ENCODE data around the gene POU5F1.
"Not testable (repeated sequence)": the region's sequence is repeated elsewhere in the genome, so short reads cannot be mapped to it uniquely, and the experiment has no call there.

DNA sequence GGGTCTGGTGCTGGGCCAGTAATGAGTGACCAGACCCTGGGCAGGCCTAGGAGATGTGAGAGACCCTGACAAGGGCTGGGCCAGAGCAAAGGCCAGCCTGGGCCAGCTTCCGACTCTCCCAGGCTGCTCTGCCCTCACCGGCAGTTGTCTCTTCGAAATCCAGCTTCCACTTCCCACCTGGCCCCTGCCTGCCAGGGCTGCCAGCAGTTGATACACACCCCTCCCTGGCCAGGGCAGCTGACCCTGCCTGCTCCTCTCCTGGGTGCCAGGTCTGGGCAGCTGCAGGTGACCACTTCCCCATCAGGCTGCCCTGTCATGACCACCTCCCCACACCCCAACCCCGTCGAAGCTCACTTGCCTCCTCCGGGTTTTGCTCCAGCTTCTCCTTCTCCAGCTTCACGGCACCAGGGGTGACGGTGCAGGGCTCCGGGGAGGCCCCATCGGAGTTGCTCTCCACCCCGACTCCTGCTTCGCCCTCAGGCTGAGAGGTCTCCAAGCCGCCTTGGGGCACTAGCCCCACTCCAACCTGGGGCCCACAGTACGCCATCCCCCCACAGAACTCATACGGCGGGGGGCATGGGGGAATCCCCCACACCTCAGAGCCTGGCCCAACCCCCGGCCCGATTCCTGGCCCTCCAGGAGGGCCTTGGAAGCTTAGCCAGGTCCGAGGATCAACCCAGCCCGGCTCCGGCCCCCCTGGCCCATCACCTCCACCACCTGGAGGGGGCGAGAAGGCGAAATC lies 453 bp downstream of the POU5F1 start:
- not testable (repeated sequence) for TF ChIP-seq EZH2 (IDR thresholded peaks at IDR 0.05; ENCODE audit: borderline replicate concordance, insufficient read depth, low read length, poor library complexity, severe bottlenecking); POLR2AphosphoS5 (IDR thresholded peaks at IDR 0.05); TAF1 (IDR thresholded peaks at IDR 0.05; ENCODE audit: low read depth); EP300 (conservative IDR thresholded peaks at IDR 0.05; ENCODE audit: poor library complexity, severe bottlenecking); RAD21 (conservative IDR thresholded peaks at IDR 0.05)
- TF ChIP-seq, protein P1, sequence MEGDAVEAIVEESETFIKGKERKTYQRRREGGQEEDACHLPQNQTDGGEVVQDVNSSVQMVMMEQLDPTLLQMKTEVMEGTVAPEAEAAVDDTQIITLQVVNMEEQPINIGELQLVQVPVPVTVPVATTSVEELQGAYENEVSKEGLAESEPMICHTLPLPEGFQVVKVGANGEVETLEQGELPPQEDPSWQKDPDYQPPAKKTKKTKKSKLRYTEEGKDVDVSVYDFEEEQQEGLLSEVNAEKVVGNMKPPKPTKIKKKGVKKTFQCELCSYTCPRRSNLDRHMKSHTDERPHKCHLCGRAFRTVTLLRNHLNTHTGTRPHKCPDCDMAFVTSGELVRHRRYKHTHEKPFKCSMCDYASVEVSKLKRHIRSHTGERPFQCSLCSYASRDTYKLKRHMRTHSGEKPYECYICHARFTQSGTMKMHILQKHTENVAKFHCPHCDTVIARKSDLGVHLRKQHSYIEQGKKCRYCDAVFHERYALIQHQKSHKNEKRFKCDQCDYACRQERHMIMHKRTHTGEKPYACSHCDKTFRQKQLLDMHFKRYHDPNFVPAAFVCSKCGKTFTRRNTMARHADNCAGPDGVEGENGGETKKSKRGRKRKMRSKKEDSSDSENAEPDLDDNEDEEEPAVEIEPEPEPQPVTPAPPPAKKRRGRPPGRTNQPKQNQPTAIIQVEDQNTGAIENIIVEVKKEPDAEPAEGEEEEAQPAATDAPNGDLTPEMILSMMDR (IDR thresholded peaks at IDR 0.05; ENCODE audit: poor library complexity, severe bottlenecking), result not testable (repeated sequence)
- TF ChIP-seq, protein P2, sequence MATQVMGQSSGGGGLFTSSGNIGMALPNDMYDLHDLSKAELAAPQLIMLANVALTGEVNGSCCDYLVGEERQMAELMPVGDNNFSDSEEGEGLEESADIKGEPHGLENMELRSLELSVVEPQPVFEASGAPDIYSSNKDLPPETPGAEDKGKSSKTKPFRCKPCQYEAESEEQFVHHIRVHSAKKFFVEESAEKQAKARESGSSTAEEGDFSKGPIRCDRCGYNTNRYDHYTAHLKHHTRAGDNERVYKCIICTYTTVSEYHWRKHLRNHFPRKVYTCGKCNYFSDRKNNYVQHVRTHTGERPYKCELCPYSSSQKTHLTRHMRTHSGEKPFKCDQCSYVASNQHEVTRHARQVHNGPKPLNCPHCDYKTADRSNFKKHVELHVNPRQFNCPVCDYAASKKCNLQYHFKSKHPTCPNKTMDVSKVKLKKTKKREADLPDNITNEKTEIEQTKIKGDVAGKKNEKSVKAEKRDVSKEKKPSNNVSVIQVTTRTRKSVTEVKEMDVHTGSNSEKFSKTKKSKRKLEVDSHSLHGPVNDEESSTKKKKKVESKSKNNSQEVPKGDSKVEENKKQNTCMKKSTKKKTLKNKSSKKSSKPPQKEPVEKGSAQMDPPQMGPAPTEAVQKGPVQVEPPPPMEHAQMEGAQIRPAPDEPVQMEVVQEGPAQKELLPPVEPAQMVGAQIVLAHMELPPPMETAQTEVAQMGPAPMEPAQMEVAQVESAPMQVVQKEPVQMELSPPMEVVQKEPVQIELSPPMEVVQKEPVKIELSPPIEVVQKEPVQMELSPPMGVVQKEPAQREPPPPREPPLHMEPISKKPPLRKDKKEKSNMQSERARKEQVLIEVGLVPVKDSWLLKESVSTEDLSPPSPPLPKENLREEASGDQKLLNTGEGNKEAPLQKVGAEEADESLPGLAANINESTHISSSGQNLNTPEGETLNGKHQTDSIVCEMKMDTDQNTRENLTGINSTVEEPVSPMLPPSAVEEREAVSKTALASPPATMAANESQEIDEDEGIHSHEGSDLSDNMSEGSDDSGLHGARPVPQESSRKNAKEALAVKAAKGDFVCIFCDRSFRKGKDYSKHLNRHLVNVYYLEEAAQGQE (IDR thresholded peaks at IDR 0.05; ENCODE audit: borderline replicate concordance), result not testable (repeated sequence)

Measured in neural cell (in vitro differentiated cells).